Measurements from ENCODE around the gene BEAN1.

DNA sequence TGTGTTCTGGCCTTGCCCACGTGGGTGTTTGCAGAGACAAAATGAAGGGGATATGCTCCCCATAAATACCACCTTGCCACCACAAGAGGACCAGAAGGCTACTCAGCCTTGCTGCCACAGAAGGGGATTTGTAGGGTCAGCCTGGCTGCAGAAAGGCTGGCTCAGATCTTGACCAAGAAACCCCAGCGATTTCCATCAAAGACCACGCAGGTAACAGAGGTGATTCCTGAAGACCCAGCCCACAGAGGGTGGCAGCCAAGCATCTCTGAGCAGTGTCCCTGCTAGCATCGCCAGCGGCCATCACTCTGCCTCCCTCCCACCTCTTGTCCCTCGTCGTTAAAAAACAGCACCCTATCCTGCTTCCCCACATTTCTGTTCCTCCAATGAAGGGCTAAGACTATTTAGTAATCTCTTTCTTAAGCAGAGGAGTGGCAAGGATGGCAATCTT lies 54.9 kb downstream of the BEAN1 start:
- no peak for TF ChIP-seq ZC3H10 (CRISPR knock-in tag; IDR thresholded peaks at IDR 0.05)
- TF ChIP-seq, protein P1, sequence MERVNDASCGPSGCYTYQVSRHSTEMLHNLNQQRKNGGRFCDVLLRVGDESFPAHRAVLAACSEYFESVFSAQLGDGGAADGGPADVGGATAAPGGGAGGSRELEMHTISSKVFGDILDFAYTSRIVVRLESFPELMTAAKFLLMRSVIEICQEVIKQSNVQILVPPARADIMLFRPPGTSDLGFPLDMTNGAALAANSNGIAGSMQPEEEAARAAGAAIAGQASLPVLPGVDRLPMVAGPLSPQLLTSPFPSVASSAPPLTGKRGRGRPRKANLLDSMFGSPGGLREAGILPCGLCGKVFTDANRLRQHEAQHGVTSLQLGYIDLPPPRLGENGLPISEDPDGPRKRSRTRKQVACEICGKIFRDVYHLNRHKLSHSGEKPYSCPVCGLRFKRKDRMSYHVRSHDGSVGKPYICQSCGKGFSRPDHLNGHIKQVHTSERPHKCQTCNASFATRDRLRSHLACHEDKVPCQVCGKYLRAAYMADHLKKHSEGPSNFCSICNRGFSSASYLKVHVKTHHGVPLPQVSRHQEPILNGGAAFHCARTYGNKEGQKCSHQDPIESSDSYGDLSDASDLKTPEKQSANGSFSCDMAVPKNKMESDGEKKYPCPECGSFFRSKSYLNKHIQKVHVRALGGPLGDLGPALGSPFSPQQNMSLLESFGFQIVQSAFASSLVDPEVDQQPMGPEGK (CRISPR knock-in tag; IDR thresholded peaks at IDR 0.05; ENCODE audit: borderline replicate concordance): no peak
- no peak for TF ChIP-seq TCF4 (CRISPR knock-in tag; IDR thresholded peaks at IDR 0.05; ENCODE audit: borderline replicate concordance)
- no peak for TF ChIP-seq BACH2 (CRISPR knock-in tag; IDR thresholded peaks at IDR 0.05; ENCODE audit: borderline replicate concordance)
- no peak for TF ChIP-seq ZNF70 (CRISPR knock-in tag; IDR thresholded peaks at IDR 0.05)
- no peak for TF ChIP-seq TOX (CRISPR knock-in tag; IDR thresholded peaks at IDR 0.05; ENCODE audit: borderline replicate concordance)
- no peak for TF ChIP-seq ARNTL (CRISPR knock-in tag; IDR thresholded peaks at IDR 0.05; ENCODE audit: borderline replicate concordance, low read depth)
- TF ChIP-seq, protein P2, sequence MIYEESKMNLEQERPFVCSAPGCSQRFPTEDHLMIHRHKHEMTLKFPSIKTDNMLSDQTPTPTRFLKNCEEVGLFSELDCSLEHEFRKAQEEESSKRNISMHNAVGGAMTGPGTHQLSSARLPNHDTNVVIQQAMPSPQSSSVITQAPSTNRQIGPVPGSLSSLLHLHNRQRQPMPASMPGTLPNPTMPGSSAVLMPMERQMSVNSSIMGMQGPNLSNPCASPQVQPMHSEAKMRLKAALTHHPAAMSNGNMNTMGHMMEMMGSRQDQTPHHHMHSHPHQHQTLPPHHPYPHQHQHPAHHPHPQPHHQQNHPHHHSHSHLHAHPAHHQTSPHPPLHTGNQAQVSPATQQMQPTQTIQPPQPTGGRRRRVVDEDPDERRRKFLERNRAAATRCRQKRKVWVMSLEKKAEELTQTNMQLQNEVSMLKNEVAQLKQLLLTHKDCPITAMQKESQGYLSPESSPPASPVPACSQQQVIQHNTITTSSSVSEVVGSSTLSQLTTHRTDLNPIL (CRISPR knock-in tag; IDR thresholded peaks at IDR 0.05; ENCODE audit: low read depth): no peak
- TF ChIP-seq, protein P3, sequence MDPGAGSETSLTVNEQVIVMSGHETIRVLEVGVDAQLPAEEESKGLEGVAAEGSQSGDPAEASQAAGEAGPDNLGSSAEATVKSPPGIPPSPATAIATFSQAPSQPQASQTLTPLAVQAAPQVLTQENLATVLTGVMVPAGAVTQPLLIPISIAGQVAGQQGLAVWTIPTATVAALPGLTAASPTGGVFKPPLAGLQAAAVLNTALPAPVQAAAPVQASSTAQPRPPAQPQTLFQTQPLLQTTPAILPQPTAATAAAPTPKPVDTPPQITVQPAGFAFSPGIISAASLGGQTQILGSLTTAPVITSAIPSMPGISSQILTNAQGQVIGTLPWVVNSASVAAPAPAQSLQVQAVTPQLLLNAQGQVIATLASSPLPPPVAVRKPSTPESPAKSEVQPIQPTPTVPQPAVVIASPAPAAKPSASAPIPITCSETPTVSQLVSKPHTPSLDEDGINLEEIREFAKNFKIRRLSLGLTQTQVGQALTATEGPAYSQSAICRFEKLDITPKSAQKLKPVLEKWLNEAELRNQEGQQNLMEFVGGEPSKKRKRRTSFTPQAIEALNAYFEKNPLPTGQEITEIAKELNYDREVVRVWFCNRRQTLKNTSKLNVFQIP (CRISPR knock-in tag; IDR thresholded peaks at IDR 0.05; ENCODE audit: borderline replicate concordance, low read depth): no peak

All from SK-N-SH treated with all-trans-retinoic acid at 6 μM for 48 hours (cell line).